ENCODE results near the gene CUX1. TPM values are rescaled to one million over a fixed set of nuclear protein-coding genes. Genes with fewer than 3 reads are reported as not detected.
"Not testable (repeated sequence)": the region's sequence is repeated elsewhere in the genome, so short reads cannot be mapped to it uniquely, and the experiment has no call there.

CUX1 gene
- total RNA-seq, 1 donor, result 41.1 TPM

DNA sequence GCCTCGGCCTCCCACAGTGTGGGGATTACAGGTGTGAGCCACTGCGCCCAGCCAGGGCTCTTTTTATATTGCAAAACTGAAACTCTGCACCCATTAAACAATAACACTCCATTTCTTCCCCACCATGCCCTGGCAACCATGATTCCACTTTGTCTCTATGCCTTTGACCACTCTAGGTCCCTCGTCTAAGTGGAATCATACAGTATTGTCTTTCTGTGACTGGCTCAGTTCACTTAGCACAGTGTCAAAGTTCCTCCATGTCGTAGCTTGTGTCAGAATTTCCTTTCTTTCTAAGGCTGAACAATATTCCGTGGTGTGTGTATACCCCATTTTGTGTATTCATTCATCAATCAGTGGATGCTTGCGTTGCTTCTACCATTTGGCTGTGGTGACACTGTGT is 46.2 kb downstream of the CUX1 start:
- no peak overlapping the region for H3K4me3 ChIP-seq (ENCODE audit: low read length)
- H3K9me3 ChIP-seq (ENCODE audit: low read depth, low read length), result no peaks in the 10 kb centered on the region
- no peaks in the 10 kb centered on the region for H3K27me3 ChIP-seq (ENCODE audit: insufficient read depth, low read length)
- peaks cover 24% of the 10 kb centered on the region for H3K4me1 ChIP-seq (ENCODE audit: insufficient read depth, low read length)

- H3K9me3 ChIP-seq (ENCODE audit: low read depth, low read length), result no peaks in the 10 kb centered on the region
- no peak overlapping the region for H3K4me3 ChIP-seq (ENCODE audit: low read length)
- H3K27me3 ChIP-seq (ENCODE audit: insufficient read depth, low read length), result no peaks in the 10 kb centered on the region
- H3K4me1 ChIP-seq (ENCODE audit: insufficient read depth, low read length), result peaks cover 20% of the 10 kb centered on the region
Measured at GRCh38 chr7:101864039-101864438, 46.6 kb downstream of the CUX1 start.

GRCh38 chr7:101865031-101865430 is 47.6 kb downstream of the CUX1 start:
- Histone ChIP-seq H3K9me3 (ENCODE audit: low read depth, low read length) (no peaks in the 10 kb centered on the region), H3K27me3 (ENCODE audit: insufficient read depth, low read length) (no peaks in the 10 kb centered on the region), H3K4me3 (ENCODE audit: low read length) (no peak overlapping the region), H3K4me1 (ENCODE audit: insufficient read depth, low read length) (peaks cover 10% of the 10 kb centered on the region)

DNA sequence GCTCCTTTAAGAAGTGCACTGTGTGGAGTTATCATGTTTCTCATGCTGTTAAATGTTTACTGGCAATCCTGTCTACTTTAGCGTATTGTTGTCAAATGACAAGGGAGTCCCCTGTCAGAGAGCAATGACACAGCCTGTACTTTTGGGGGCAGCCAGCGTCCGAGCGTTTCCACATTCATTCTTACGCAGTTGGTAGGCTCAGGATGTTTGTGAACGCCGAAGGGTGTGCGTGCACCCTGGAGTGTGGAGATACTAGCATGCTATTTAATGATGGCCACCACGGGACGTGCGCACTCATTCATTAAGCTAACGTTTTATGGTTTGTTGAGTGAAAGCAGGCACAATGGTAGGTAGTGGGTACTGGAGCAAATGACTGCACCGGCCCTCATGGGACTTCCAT is 48.0 kb downstream of the CUX1 start:
- Histone ChIP-seq H3K4me3 (ENCODE audit: low read length) (no peak overlapping the region), H3K27me3 (ENCODE audit: insufficient read depth, low read length) (no peaks in the 10 kb centered on the region), H3K4me1 (ENCODE audit: insufficient read depth, low read length) (peaks cover 6% of the 10 kb centered on the region), H3K9me3 (ENCODE audit: low read depth, low read length) (no peaks in the 10 kb centered on the region)

DNA sequence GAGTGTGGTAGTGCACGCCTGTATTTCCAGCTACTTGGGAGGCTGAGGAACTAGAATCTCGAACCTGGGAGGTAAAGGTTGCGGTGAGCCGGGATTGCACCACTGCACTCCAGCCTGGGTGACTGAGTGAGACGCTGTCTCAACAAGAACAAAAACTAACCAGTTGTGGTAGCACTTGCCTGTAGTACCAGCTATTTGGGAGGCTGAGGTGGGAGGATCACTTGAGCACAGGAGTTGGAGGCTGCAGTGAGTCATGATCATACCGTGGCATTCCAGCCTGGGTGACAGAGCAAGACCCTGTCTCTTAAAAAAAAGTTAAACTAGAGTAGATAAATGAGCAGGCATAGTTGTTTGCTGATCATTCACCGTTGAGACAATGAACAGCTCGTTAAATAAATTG is 48.9 kb downstream of the CUX1 start:
- no peak overlapping the region for H3K4me3 ChIP-seq (ENCODE audit: low read length)
- H3K4me1 ChIP-seq (ENCODE audit: insufficient read depth, low read length), result no peaks in the 10 kb centered on the region
- H3K9me3 ChIP-seq (ENCODE audit: low read depth, low read length), result no peaks in the 10 kb centered on the region
- H3K27me3 ChIP-seq (ENCODE audit: insufficient read depth, low read length), result no peaks in the 10 kb centered on the region

GRCh38 chr7:101867265-101867664 is 49.8 kb downstream of the CUX1 start:
- Histone ChIP-seq H3K4me1 (ENCODE audit: insufficient read depth, low read length) (no peaks in the 10 kb centered on the region), H3K27me3 (ENCODE audit: insufficient read depth, low read length) (no peaks in the 10 kb centered on the region), H3K4me3 (ENCODE audit: low read length) (no peak overlapping the region), H3K9me3 (ENCODE audit: low read depth, low read length) (no peaks in the 10 kb centered on the region)

DNA sequence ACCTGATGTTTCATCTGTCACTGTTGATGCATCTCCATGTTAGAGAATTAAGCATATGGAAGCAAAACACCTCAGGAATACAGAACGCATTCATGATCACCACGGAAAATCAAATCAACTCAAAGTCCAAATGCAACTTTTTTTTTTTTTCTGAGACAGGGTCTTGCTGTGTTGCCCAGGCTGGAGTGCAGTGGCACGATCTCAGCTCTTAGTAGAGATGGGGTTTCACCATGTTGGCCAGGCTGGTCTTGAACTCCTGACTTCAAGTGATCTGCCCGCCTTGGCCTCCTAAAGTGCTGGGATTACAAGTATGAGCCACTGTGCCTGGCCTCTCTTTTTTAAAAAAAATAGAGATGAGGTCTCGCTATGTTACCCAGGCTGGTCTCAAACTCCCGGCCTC is 50.3 kb downstream of the CUX1 start:
- not testable (repeated sequence) for H3K27me3 ChIP-seq (ENCODE audit: insufficient read depth, low read length); H3K4me1 ChIP-seq (ENCODE audit: insufficient read depth, low read length); H3K4me3 ChIP-seq (ENCODE audit: low read length); H3K9me3 ChIP-seq (ENCODE audit: low read depth, low read length)

DNA sequence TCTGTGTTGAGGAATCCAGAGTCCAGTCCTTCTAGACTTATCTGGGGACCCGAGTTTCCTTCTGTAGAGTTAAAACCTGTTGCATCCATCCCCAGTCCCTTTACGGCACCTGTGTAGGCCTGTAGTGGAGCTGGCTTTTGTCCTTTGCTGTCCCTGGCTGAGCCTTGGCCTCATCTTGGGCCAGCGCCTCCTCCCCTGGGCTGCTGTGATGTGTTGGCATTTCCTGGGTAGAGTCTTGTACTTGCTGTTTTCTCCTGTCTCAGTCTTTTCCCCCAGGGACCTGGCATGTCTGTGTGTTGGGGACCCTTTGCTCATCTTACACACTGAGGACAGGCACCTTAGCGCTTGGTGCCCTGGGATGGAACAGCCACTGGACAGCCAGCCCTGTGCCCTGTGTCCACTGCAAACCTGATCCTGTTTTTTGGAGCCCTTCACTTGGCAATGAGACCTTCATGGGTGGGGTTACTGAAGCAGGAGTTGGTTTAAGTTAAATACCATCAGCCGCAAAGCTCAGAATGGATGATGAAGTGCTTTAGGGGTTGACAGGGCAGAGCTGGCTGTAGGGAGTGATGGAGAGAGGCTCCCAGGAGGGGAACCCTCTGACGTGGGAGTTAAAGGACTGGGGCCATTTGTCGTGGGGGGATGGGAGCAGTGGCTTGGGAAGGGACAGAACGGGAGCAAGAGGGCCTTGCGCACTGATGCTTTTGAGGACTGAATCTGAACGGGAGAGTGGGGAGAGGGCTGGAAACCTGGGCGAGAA is 50.9 kb downstream of the CUX1 start:
- Histone ChIP-seq H3K27me3 (ENCODE audit: insufficient read depth, low read length) (no peaks in the 10 kb centered on the region), H3K4me3 (ENCODE audit: low read length) (no peak overlapping the region), H3K4me1 (ENCODE audit: insufficient read depth, low read length) (no peaks in the 10 kb centered on the region), H3K9me3 (ENCODE audit: low read depth, low read length) (no peaks in the 10 kb centered on the region)

- no peaks in the 10 kb centered on the region for H3K9me3 ChIP-seq (ENCODE audit: low read depth, low read length)
- no peaks in the 10 kb centered on the region for H3K4me1 ChIP-seq (ENCODE audit: insufficient read depth, low read length)
- H3K27me3 ChIP-seq (ENCODE audit: insufficient read depth, low read length), result no peaks in the 10 kb centered on the region
- H3K4me3 ChIP-seq (ENCODE audit: low read length), result no peak overlapping the region
Measured at GRCh38 chr7:101869026-101869900, 51.8 kb downstream of the CUX1 start.

GRCh38 chr7:101869901-101870290 is 52.5 kb downstream of the CUX1 start:
- no peaks in the 10 kb centered on the region for H3K4me1 ChIP-seq (ENCODE audit: insufficient read depth, low read length)
- no peaks in the 10 kb centered on the region for H3K27me3 ChIP-seq (ENCODE audit: insufficient read depth, low read length)
- no peaks in the 10 kb centered on the region for H3K9me3 ChIP-seq (ENCODE audit: low read depth, low read length)
- H3K4me3 ChIP-seq (ENCODE audit: low read length), result no peak overlapping the region

DNA sequence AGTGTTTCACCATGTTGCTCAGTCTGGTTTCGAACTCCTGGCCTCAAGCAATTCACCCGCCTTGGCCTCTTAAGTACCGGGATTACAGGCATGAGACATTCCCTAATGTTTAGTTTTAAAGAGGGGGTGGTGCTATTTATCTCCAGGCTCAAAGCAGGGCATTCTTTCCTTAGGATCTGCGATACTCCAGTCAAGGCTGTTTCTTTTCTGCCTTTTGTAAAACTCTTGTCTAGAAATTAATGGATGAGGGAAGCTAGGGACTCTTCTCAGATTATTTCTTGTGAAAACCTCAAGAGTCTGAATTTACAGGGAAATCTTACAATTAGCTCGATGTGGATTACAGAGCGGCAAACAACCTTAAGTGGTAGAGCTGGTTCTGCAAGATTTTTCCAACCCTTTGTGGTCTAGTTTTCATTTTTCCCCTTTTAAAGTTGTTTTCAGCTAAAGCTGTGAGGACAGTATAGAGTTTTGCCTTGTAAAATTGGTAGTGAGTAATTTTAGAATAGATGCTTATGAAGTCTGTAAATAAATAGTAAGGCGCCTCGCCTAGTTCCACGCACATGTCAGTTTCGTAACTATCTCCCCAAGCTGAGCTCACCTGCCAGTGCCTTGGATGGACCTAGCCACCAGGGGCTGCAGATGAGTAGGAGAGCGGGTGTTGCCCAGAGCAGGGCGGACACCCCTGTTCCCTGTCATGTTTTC is 53.1 kb downstream of the CUX1 start:
- H3K27me3 ChIP-seq (ENCODE audit: insufficient read depth, low read length), result no peaks in the 10 kb centered on the region
- no peaks in the 10 kb centered on the region for H3K9me3 ChIP-seq (ENCODE audit: low read depth, low read length)
- H3K4me3 ChIP-seq (ENCODE audit: low read length), result no peak overlapping the region
- no peaks in the 10 kb centered on the region for H3K4me1 ChIP-seq (ENCODE audit: insufficient read depth, low read length)

- H3K9me3 ChIP-seq (ENCODE audit: low read depth, low read length), result no peaks in the 10 kb centered on the region
- H3K27me3 ChIP-seq (ENCODE audit: insufficient read depth, low read length), result no peaks in the 10 kb centered on the region
- no peaks in the 10 kb centered on the region for H3K4me1 ChIP-seq (ENCODE audit: insufficient read depth, low read length)
- H3K4me3 ChIP-seq (ENCODE audit: low read length), result no peak overlapping the region
Measured at GRCh38 chr7:101871351-101871750, 53.9 kb downstream of the CUX1 start.

- no peaks in the 10 kb centered on the region for H3K9me3 ChIP-seq (ENCODE audit: low read depth, low read length)
- no peaks in the 10 kb centered on the region for H3K27me3 ChIP-seq (ENCODE audit: insufficient read depth, low read length)
- H3K4me3 ChIP-seq (ENCODE audit: low read length), result no peak overlapping the region
- H3K4me1 ChIP-seq (ENCODE audit: insufficient read depth, low read length), result no peaks in the 10 kb centered on the region
Measured at GRCh38 chr7:101874028-101874427, 56.6 kb downstream of the CUX1 start.

- H3K4me3 ChIP-seq (ENCODE audit: low read length), result no peak overlapping the region
- H3K27me3 ChIP-seq (ENCODE audit: insufficient read depth, low read length), result no peaks in the 10 kb centered on the region
- H3K4me1 ChIP-seq (ENCODE audit: insufficient read depth, low read length), result peaks cover 3% of the 10 kb centered on the region
- no peaks in the 10 kb centered on the region for H3K9me3 ChIP-seq (ENCODE audit: low read depth, low read length)
Measured at GRCh38 chr7:101875283-101875846, 57.9 kb downstream of the CUX1 start.

Data from mononuclear cell (primary cell).